ENCODE measurements around the gene GPC5. TPM values are rescaled to one million over a fixed set of nuclear protein-coding genes. Genes with fewer than 3 reads are reported as not detected.

GPC5 gene
- total RNA-seq, 1 experiment from 2014 or later = 0.15 TPM

- no peak overlapping the region for H3K9ac ChIP-seq (ENCODE audit: extremely low read depth, insufficient read length, low read length)
- H2BK120ac ChIP-seq (ENCODE audit: low read depth, low read length, poor library complexity, severe bottlenecking) = no peak overlapping the region
- H4K5ac ChIP-seq (ENCODE audit: insufficient read length, low read depth, low read length) = no peak overlapping the region
- H3K4me1 ChIP-seq (ENCODE audit: insufficient read depth, low read length) = no peaks in the 10 kb centered on the region
- Mint-ChIP-seq H3K36me3 (ENCODE audit: insufficient read depth in 1 of 3, low read depth in 3 of 3) (no peaks in the 10 kb centered on the region), H3K4me1 (no peaks in the 10 kb centered on the region), H3K4me3 (no peak overlapping the region), H3K27me3 (ENCODE audit: low read depth) (peaks cover 7% of the 10 kb centered on the region), H3K27ac (no peak overlapping the region), H3K9me3 (no peaks in the 10 kb centered on the region)
- no CpG with 5 or more reads among the region's 6 CpGs for WGBS (ENCODE audit: extremely low coverage, insufficient read length, low lambda C conversion rate)
- no peaks in the 10 kb centered on the region for H3K79me1 ChIP-seq (ENCODE audit: insufficient read depth, low read depth, low read length, poor library complexity, severe bottlenecking)
- no peak overlapping the region for H2BK5ac ChIP-seq (ENCODE audit: insufficient read length, low read length)
- H3K23ac ChIP-seq (ENCODE audit: insufficient read length, low read depth, low read length) = no peak overlapping the region
- H3K56ac ChIP-seq (ENCODE audit: insufficient read length, low read depth, low read length) = no peak overlapping the region
- no peak for TF ChIP-seq CTCF (conservative IDR thresholded peaks at IDR 0.05)
- no peak overlapping the region for H3T11ph ChIP-seq (ENCODE audit: low read length)
- H2BK15ac ChIP-seq (ENCODE audit: low read depth, low read length) = no peak overlapping the region
- no peak overlapping the region for H4K8ac ChIP-seq (replicated peaks; ENCODE audit: insufficient read length, low read depth, low read length)
- no peak overlapping the region for H3K27ac ChIP-seq (ENCODE audit: insufficient read length, low read depth, low read length)
- no peak overlapping the region for H2AK5ac ChIP-seq (ENCODE audit: insufficient read length, low read length)
- H3K79me2 ChIP-seq (ENCODE audit: insufficient read depth, low read length) = no peaks in the 10 kb centered on the region
- H2BK20ac ChIP-seq (ENCODE audit: low read depth, low read length, poor library complexity, severe bottlenecking) = no peak overlapping the region
- no peaks in the 10 kb centered on the region for H3K27me3 ChIP-seq (ENCODE audit: insufficient read depth, low read length)
- H2BK12ac ChIP-seq (ENCODE audit: insufficient read length, low read depth, low read length) = no peak overlapping the region
- DNase-seq = no peak
- no peak overlapping the region for H3K4ac ChIP-seq (ENCODE audit: low read depth, low read length)
- no peak overlapping the region for H3K4me2 ChIP-seq (ENCODE audit: insufficient read depth, insufficient read length, low read length)
- no peak overlapping the region for H3K18ac ChIP-seq (ENCODE audit: insufficient read length, low read depth, low read length)
- no peak overlapping the region for H2AFZ ChIP-seq (ENCODE audit: low read length)
- H4K91ac ChIP-seq (ENCODE audit: insufficient read length, low read depth, low read length) = no peak overlapping the region
- no peaks in the 10 kb centered on the region for H4K20me1 ChIP-seq (ENCODE audit: control insufficient read depth, insufficient read depth, insufficient read length)
- no peak overlapping the region for H3K14ac ChIP-seq (ENCODE audit: insufficient read depth, low read length)
- no peaks in the 10 kb centered on the region for H3K9me3 ChIP-seq (ENCODE audit: control insufficient read depth, low read depth, low read length)
- no peaks in the 10 kb centered on the region for H3K23me2 ChIP-seq (ENCODE audit: insufficient read length, low read depth, low read length, poor library complexity, severe bottlenecking)
Observed at GRCh38 chr13:92452840-92453239, 1054.4 kb downstream of the GPC5 start.

Measured in H9 (cell line).